NCI-H2029 (cell line): ENCODE measurements around the gene SGO2.
"Not testable (repeated sequence)": the region's sequence is repeated elsewhere in the genome, so short reads cannot be mapped to it uniquely, and the experiment has no call there.

ENCODE experiments used
- DNase-seq: peaks from one replicate; lab custom pipeline; 2025; lab: John Stamatoyannopoulos, UW

The SGO2 gene

DNA sequence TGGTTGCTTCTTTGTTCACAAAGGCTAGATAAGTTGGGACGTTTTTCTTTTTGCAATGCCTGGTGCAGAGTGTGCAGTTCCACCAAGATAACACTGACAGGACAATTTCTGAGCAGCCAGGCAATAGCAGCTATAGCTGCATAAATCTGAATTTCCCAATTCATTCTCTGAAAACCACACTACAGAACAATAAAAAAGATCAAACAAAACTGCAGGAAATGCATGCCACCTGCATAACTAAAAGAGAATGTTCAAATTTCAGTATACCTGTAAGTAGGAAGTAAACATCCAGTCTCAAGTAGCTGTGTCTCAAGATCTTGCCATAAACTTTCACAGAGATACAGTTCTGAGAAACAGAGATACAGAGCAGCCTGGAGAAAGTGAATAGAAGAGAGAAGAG lies 10.9 kb upstream of the SGO2 start:
- DNase-seq, result no peak

DNA sequence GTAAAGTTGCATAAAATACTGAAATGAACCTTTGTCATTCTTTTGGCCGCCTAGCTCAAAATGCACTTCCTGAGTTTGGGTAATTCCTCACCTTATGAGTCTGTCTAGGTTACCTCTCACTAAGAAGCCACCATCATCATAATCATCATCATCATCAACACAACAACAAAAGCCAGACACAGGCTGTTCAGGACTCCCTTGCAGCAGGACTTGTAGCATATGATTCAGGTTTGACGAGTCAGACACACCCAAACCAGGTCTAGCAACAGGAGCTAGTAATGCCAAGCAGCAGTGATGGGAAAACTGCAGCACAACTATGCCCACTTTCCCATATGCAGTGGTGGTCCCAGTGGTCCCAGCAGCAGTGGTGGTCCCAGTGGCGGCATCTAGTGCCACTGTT lies 2.8 kb upstream of the SGO2 start:
- DNase-seq, result no peak

DNA sequence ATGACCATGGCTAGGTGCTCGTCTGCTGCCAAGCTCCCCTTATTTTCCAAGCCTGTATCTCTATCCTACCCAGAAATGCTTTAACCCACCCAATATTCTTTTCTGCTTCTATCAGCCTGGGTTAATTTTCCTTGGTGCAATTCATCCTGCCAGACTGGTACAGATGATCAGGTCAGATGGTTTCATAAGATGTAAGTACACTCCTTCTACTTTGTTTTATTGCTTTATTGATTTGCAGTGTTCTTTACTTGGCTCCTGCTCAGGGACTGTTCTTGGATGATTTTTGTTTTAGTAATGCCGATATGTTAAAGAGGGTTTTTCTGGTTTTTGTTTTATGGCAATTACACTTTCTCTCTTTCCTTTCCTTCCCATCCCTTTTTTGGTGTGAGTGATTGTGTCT lies 2.4 kb upstream of the SGO2 start:
- DNase-seq, result no peak

DNA sequence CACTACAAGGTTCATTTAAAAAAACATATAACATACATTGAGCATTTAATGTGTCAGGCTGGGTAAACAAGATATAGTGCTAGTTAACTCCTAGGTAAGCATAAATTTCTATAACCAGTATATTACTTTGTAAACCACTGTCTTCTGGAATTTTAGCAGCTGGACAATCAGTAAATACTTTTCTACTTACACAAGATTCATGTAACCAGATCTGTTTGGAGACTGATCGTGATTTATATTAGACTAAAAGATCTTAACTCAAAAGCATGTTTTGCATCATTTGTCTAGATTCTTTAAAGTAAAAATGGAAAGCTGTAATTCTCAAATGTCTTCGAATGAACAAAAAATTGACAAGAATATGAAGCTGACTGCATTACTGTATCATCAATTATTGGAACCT lies 941 bp upstream of the SGO2 start:
- no peak for DNase-seq

DNA sequence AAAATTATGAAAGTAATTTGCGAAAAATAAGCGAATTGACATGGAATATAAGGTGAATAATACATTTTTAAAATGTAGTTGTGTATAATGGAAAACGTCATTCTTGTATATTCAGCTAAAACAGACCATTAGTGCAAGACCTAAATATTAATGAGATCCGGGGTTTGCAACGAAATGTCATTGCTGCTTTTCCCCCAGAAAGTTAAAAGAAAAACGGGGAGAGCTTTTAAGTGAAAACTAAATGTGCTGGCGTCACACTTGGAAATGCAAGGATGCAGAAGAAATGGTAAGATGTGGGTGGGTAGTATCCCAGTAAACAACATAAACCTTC lies 491 bp upstream of the SGO2 start:
- DNase-seq, result no peak

DNA sequence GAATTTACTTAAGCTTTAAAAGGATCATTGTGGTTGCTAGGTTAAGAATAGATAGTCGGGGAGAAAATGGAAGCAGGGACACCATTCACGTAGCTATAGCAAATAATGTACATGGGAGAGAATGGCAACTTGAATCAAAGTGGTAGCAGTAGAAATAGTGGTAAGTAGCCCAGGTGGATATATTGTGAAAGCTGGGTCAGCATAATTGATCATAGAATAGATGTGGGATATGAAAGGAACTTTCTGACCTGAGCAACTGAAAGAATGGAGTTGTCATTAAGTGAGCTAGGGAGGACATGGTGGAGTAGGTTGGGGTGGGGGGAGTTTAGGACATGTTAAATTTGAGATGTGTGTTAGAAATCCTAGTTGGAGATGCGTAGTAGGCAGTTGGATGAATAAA lies 2.2 kb downstream of the SGO2 start:
- DNase-seq, result no peak

DNA sequence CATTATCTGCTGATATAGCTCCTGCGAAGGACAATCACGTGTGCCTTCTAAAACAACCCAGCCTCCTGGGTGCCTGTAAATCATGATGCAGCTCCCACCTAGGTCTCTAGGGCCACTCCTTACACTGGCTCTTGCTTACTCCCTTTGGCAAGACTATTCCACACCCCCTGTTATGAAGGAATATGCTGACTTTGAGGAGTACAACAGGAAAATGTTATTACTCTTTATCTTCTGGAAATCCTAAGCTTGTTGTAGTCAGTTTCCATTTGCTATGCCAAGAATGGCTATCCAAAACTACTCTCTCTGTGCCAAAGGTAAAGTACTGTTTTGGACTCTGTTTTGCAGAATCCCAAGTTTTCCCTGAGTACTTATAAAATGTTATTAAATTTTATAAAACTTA lies 7.7 kb downstream of the SGO2 start:
- DNase-seq, result no peak

DNA sequence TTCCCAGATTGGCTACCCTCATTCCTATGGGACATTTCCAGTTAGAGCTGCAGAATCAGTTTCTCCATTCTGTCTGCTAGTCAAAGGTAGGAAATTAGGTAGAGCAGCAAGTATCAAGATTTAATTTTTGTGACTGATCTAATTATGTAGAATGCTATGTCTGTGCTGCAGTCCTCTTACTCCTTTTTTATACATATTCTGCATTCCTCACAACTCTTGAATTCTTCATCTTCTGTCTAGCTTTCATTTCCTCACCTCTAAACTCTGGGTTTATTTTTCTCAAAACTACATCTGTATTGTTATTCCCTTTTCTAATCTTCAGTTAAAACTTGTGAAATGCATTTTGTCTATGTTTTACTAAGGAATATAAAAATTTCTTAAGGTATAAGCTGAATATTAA lies 8.6 kb downstream of the SGO2 start:
- no peak for DNase-seq

DNA sequence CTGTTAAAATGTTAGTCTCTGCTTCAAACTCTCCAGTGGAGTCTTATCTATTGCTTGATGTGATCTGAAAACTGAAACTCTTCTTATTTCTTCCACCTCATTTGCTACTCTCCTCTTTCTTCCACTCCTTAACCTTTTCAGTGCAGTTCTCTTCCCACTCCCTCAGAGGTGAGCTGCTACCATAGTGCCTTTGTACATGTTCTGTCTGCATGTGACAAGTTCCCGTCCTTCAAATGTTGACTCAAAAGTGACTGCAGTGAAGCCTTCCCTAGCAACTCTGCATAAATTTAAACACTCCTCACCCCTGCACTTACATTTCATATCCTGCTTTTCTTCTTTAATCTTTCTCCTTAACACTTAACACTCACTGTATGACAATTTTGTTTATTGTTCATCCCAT lies 12.1 kb downstream of the SGO2 start:
- DNase-seq, result no peak

DNA sequence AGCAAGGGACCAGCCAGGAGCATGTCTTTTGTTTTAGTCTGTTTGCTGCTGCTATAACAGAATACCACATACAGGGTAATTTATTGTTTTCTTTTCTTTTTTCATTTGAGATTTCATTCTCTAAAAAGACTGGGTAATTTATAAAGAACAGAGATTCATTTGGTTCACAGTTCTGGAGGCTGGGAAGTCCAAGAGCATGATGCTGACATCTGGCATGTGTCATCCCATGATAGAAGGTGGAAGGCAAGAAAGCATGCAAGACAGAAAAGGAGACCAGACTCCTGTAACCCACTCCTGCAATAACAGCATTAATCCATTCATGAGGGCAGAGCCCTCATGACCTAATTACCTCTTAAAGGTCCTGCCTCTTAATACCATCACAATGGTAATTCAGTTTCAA lies 14.8 kb downstream of the SGO2 start:
- no peak for DNase-seq

DNA sequence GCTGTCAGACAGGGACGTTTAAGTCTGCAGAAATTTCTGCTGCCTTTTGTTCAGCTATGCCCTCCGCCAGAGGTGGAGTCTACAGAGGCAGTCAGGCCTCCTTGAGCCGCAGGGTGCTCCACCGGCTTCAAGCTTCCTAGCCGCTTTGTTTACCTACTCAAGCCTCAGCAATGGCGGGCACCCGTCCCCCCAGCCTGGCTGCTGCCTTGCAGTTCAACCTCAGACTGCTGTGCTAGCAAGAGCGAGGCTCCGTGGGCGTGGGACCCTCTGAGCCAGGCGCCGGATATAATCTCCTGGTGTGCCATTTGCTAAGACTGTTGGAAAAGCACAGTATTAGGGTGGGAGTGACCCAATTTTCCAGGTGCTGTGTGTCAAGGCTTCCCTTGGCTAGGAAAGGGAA lies 40.6 kb downstream of the SGO2 start:
- not testable (repeated sequence) for DNase-seq

DNA sequence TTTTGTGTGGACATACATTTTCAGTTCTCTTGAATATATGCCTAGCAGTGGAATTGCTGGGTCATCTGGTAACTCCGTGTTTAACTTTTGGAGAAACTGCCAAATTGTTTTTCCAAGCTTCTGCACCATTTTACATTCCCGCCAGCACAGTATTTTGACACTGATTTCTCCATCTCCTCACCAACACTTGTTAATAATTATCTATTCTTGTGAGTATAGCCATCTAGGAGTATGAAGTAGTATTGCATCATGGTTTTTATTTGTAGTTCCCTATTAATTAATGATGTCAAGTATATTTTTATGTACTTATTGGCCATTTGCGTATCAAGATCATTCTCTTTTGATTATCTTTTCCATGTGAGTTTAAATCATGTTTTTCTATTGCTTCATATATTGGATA lies 41.9 kb downstream of the SGO2 start:
- DNase-seq, result no peak

DNA sequence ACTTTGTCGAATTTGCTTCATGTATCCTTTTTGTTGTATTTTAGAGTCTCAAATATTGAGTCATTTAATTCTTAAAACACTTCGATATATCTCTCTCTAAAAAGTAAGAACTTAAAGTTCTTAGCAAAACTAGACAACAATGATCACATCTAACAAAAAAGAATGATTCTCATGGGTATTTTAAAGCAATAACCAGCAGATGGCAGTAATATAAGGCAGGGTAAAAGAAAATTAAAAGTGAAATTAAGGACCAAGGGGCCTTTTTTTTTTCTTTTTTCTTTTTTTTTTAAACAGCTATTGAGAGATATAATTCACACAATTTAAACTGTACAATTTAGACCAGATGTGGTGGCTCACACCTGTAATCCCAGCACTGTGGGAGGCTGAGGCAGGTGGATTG lies 50.0 kb downstream of the SGO2 start:
- no peak for DNase-seq

DNA sequence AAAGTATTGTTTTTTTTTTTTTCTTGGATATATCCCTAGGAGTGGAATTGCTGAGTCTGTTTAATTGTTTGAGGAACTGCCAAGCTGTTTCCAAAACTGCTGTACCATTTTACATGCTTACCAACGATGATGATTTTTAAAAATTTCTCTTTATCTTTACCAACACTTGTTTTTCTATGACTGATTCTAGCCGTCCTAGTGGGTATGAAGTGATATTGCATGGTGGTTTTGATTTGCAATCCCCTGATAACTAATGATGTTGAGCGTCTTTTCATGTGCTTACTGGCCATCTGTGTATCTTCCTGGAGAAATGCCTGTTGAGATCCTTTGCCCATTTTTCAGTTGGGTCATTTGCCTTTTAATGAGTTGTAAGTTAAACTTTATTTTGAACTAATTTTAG lies 51.0 kb downstream of the SGO2 start:
- DNase-seq, result no peak

DNA sequence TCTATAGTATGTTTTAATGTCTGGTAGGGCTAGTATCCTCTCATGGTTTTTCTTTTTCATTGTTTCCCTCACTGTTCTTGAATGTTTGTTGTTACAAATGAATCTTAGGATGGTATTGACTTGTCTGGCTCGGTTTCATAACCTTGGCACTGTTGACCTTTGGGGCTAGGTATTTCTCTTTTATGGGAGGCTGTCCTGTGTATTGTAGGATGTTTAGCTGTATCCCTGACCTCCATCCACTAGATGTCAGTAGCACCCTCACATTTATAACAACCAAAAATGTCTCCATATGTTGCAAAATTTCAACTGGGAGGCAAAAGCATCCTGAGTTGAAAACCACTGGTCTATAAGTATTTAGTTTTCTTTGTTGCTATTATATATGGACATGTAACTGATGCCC lies 52.8 kb downstream of the SGO2 start:
- DNase-seq, result no peak

DNA sequence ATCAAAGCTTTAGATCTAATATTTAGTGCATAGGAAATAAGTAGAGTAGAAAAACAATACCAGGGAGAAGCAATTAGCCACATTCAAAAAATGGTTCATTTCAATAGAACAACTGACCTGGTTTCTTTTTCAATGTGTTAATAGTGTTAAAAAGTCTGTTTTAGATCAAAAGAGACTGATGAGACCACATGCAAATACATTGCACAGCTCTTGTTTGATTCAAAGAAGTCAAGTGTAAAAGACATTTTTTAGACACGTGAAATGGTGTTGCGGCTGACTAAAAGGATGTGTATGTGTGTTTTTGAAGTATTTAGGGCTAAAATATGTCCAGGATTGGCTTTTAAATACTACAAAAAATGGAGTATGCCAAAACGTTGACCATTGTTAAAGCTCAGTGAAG lies 58.6 kb downstream of the SGO2 start:
- DNase-seq, result no peak

DNA sequence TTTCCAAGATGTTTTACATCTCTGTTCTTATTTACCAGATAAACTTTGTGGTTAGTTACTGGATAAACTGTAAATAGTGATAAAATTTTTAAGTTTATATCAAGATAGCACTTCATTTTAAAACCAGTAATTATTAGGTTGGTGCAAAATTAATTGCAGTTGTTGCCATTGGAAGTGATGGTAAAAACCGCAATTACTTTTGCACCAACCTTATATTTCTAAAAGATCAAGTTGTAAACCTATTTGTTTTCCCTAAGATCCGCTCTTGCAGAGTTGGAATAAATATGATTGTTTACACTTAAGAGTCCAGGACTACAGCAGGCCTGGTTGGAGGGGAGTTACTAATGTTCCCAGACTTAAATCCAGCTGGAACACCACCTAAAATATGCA lies 59.3 kb downstream of the SGO2 start:
- DNase-seq, result no peak

DNA sequence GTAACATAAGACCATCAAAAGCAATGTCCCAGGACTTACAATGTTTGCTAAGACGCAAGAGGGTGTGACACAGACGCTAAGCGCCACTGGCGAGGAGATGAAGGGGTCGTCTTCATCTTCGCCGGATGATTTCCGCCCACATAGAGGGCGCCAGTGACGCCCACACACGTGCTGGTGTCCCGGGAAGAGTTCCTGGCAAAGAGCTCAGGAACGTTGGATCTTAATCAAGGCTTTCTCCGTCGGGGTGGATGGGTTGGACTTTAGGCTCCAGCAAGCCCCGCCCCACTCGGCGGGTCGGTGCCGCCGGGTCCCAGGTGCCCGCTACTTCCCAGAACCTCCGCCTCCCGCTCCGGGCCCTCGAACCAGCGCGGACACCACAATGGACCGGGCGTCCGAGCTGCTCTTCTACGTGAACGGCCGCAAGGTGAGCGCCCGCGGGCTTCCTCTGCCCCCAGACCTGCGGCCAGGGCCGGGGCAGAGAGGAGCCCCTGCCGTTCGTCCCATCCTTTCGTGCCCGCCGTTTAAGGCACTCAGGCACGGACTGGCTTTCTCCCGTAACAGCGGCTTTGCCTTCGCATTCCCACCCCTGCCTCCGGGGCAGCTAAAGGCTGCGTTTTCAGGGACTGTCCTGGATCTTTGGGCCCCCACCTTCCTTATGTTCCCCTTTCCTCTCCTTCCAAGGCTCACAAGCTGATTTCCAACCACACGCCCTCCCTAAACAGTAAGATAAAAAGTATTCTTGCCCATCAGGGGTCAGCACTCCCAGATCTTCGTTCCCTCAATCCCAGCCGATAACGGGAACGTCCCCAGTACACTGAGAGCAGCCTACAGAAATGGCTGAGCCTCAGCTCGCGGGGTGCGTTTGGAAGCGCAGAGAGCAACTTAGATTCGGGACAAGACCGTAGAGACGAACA lies 60.0 kb downstream of the SGO2 start, which contains the start of gene AOX1:
AOX1 (plus strand) TSS at position 285 of the 914 bp plus-strand sequence; CDS start at position 380, 95 bp downstream.
- DNase-seq, result no peak

DNA sequence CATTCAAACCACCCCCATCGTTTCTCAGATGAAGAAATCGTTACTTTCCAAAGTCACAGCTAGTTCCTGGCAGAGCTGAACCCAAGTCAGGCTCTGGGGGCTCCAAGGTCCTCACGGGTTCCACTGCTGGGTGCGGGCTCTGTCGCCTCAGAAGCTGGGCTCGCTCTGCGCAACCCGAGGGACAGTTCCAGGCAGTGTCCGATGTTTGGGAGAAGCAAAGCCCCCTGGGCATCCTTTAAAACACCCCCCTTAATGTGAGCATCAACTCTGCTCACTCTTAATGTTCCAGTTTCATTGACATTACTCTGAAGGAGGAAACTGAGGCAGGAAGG lies 60.6 kb downstream of the SGO2 start:
- no peak for DNase-seq

DNA sequence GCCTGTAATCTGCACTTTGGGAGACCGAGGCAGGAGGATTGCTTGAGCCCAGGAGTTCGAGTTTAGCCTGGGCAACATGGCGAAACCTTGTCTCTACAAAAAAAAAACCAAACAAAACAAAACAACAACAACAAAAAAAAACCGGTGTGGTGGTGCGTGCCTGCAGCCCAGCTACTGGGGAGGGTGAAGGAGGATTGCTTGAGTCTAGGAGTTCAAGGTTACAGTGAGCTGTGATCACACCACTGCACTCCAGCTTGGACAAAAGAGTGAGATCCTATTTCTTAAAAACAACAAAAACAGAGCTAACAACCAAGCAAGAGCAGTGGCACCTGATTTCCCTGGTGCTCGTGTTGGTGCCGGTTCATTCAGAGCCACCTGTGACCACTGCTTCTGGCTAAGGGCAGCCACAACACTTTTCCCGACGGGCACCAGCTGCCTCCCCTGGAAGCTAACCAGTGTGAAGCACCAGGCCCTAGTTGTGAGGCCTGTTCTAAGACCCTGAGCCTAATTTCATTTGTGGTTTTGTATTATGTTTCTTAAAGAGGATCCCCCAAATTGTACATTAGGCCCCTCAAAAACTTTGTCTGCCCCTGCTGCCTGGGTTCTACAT lies 61.1 kb downstream of the SGO2 start:
- DNase-seq, result no peak

DNA sequence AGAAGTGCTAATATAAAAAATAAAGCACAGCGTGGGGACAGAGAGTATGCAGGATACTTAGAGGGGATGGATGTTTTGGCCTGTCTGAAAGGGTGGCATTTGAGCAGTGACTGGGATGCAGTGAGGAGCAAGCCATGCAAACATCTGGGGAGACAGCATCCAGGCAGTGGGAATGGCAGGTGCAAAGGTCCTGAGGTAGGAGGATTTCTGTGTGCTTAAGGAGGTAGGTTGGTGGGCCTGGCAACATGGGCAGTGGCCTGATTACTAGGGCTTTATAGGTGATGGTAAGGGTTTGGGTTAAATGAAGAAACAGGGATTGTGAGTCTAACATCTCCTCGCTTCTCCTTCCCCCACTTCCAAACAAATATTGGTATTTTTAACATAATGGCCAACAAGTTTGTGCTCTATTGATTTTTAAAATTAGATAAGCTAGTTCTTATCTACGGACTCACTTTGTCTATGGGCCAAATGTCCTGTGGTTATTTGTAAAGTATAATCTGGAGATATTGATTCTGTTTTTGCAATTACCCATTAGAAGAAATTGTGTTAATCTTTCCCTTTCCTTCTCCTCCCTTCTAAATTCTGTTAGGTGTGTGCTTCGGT lies 62.2 kb downstream of the SGO2 start:
- no peak for DNase-seq

DNA sequence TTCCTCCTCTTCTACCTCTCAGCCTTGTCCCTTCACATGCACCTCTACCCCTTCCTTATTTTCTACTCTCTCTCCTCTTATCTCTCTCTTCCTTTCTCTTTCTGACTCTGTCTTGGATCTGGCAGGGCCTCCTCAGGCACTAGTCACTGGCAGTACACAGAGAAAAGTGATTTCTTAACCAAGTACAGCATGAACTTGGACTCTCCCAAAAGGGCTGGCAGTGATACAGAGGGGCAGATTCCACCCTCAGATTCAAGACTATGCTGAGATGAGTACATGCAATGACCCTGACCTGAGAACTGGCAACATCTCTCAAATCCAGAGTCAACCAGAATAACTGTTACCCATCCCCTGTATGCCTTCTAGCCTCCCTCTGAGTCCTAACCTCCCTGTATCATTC lies 64.1 kb downstream of the SGO2 start:
- no peak for DNase-seq

DNA sequence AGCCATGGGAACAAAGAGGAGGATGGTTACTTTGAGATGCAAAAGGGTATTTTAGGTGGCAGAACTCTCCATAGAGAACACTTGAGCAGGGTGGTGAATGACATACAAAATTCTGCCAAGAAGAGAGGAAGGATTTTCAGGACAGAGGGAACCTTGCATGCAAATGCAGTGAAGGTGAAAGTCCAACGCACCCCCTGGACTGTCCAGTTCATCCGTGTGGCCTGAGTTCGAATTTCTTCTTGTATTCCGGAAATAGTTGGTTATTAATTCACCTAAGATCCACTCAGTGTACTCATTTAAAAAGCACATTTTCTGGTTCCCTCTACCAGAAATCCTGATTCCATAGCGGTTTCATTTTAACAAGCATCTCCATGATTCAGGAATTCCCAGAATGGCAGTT lies 65.3 kb downstream of the SGO2 start:
- DNase-seq, result no peak
